SK-N-SH treated with all-trans-retinoic acid at 6 μM for 48 hours (cell line): ENCODE results near the gene GOLGA3.

Source experiments
- ATAC-seq: fragments of 200-7000 bp; cut with Tn5 transposase; 3 replicates; pipeline ENCODE4 v1.9.1; 2020; ENCODE audit warnings: mild to moderate bottlenecking, moderate library complexity
- ARNTL ChIP-seq: fragments of 450-650 bp; formaldehyde crosslinking; IDR thresholded peaks from 2 replicates; pipeline ENCODE4 v1.5.0; 2020; ENCODE audit warnings: low read depth, mild to moderate bottlenecking, moderate library complexity, borderline replicate concordance
- BACH2 ChIP-seq: fragments of 250-450 bp; sonication (Bioruptor Pico); IDR thresholded peaks from 2 replicates; pipeline ENCODE4 v1.9.0; 2021; ENCODE audit warnings: mild to moderate bottlenecking, borderline replicate concordance
- CSDC2 ChIP-seq: fragments of 250-450 bp; sonication (Bioruptor Pico); IDR thresholded peaks from 2 replicates; pipeline ENCODE4 v1.5.0; 2020; ENCODE audit warnings: mild to moderate bottlenecking, moderate library complexity
- ESRRG ChIP-seq: fragments of 250-450 bp; sonication (Bioruptor Pico); IDR thresholded peaks from 2 replicates; pipeline ENCODE4 v1.6.1; 2021; ENCODE audit warnings: mild to moderate bottlenecking
- GLIS3 ChIP-seq: fragments of 250-450 bp; sonication (Bioruptor Pico); IDR thresholded peaks from 2 replicates; pipeline ENCODE4 v1.5.0; 2020; ENCODE audit warnings: mild to moderate bottlenecking, moderate library complexity
- ISL1 ChIP-seq: fragments of 250-450 bp; sonication (Bioruptor Pico); IDR thresholded peaks from 2 replicates; pipeline ENCODE4 v2.1.2; 2022; ENCODE audit warnings: mild to moderate bottlenecking, moderate library complexity
- OSR1 ChIP-seq: fragments of 250-450 bp; sonication (Bioruptor Pico); IDR thresholded peaks from 2 replicates; pipeline ENCODE4 v1.8.0; 2022; ENCODE audit warnings: moderate library complexity, mild to moderate bottlenecking, inconsistent platforms
- PPARA ChIP-seq: fragments of 250-450 bp; sonication (Bioruptor Pico); IDR thresholded peaks from 2 replicates; pipeline ENCODE4 v1.5.0; 2020; ENCODE audit warnings: mild to moderate bottlenecking, borderline replicate concordance
- SNAI2 ChIP-seq: fragments of 250-450 bp; sonication (Bioruptor Pico); IDR thresholded peaks from 2 replicates; pipeline ENCODE4 v1.5.0; 2020; ENCODE audit warnings: mild to moderate bottlenecking, moderate library complexity
- TCF4 ChIP-seq: fragments of 250-450 bp; sonication (Bioruptor Pico); IDR thresholded peaks from 2 replicates; pipeline ENCODE4 v1.8.0; 2021; ENCODE audit warnings: mild to moderate bottlenecking, moderate library complexity, borderline replicate concordance
- TOX ChIP-seq: fragments of 250-450 bp; sonication (Bioruptor Pico); IDR thresholded peaks from 2 replicates; pipeline ENCODE4 v1.8.0; 2021; ENCODE audit warnings: mild to moderate bottlenecking, moderate library complexity, borderline replicate concordance
- ZFP3 ChIP-seq: fragments of 250-450 bp; sonication (Bioruptor Pico); IDR thresholded peaks from 2 replicates; pipeline ENCODE4 v1.5.0; 2020; ENCODE audit warnings: mild to moderate bottlenecking, moderate library complexity
- ZFP30 ChIP-seq: fragments of 450-650 bp; formaldehyde crosslinking; IDR thresholded peaks from 2 replicates; pipeline ENCODE4 v1.5.0; 2022; ENCODE audit warnings: mild to moderate bottlenecking, moderate library complexity
- ZNF565 ChIP-seq: fragments of 450-650 bp; formaldehyde crosslinking; conservative IDR thresholded peaks from 2 replicates; pipeline ENCODE4 v1.5.0; 2020; ENCODE audit warnings: low read depth, mild to moderate bottlenecking, moderate library complexity
- ZNF70 ChIP-seq: fragments of 450-650 bp; formaldehyde crosslinking; IDR thresholded peaks from 2 replicates; pipeline ENCODE4 v1.5.0; 2020; ENCODE audit warnings: mild to moderate bottlenecking, moderate library complexity
- ZNF8 ChIP-seq: fragments of 450-650 bp; formaldehyde crosslinking; IDR thresholded peaks from 2 replicates; pipeline ENCODE4 v1.5.0; 2020; ENCODE audit warnings: mild to moderate bottlenecking, moderate library complexity
- TF ChIP-seq, protein P1 (sequence below): fragments of 250-450 bp; sonication (Bioruptor Pico); IDR thresholded peaks from 2 replicates; pipeline ENCODE4 v1.8.0; 2020; ENCODE audit warnings: mild to moderate bottlenecking, moderate library complexity, borderline replicate concordance
- TF ChIP-seq, protein P2 (sequence below): fragments of 250-450 bp; sonication (Bioruptor Pico); IDR thresholded peaks from 2 replicates; pipeline ENCODE4 v1.5.1; 2020; ENCODE audit warnings: low read depth, mild to moderate bottlenecking, moderate library complexity
- TF ChIP-seq, protein P3 (sequence below): fragments of 250-450 bp; sonication (Bioruptor Pico); IDR thresholded peaks from 2 replicates; pipeline ENCODE4 v1.8.0; 2021; ENCODE audit warnings: low read depth, mild to moderate bottlenecking, moderate library complexity, borderline replicate concordance
- TF ChIP-seq, protein P4 (sequence below): fragments of 250-450 bp; sonication (Bioruptor Pico); IDR thresholded peaks from 2 replicates; pipeline ENCODE4 v1.5.0; 2020; ENCODE audit warnings: mild to moderate bottlenecking, moderate library complexity
- TF ChIP-seq, protein P5 (sequence below): fragments of 250-450 bp; sonication (Bioruptor Pico); IDR thresholded peaks from 2 replicates; pipeline ENCODE4 v1.5.1; 2021; ENCODE audit warnings: mild to moderate bottlenecking, moderate library complexity

GOLGA3 gene

DNA sequence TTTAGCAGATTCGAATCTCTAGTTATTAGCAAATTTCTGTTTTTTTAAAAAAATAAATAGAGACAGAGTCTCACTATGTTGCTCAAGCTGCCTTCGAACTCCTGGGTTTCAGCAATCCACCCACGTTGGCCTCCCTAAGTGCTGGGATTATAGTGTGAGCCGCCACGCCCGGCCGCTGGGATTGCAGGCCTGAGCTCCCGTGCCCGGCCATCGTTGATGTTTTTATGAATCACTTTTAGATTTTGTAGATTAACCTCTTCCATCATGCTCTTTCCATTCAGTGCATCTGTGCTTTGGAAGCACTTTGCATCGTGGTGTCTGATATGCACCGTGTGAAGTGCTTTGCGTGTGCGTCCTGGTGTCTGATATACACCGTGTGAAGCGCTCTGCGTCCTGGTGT, 97.1 kb downstream of the GOLGA3 start:
- TF ChIP-seq GLIS3 (CRISPR knock-in tag) = no peak
- no peak for TF ChIP-seq TOX (CRISPR knock-in tag)
- TF ChIP-seq CSDC2 = no peak
- TF ChIP-seq ESRRG (CRISPR knock-in tag) = no peak
- no peak for TF ChIP-seq ZFP30
- no peak for TF ChIP-seq ZFP3
- TF ChIP-seq, protein P1, sequence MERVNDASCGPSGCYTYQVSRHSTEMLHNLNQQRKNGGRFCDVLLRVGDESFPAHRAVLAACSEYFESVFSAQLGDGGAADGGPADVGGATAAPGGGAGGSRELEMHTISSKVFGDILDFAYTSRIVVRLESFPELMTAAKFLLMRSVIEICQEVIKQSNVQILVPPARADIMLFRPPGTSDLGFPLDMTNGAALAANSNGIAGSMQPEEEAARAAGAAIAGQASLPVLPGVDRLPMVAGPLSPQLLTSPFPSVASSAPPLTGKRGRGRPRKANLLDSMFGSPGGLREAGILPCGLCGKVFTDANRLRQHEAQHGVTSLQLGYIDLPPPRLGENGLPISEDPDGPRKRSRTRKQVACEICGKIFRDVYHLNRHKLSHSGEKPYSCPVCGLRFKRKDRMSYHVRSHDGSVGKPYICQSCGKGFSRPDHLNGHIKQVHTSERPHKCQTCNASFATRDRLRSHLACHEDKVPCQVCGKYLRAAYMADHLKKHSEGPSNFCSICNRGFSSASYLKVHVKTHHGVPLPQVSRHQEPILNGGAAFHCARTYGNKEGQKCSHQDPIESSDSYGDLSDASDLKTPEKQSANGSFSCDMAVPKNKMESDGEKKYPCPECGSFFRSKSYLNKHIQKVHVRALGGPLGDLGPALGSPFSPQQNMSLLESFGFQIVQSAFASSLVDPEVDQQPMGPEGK (CRISPR knock-in tag) = no peak
- TF ChIP-seq, protein P2, sequence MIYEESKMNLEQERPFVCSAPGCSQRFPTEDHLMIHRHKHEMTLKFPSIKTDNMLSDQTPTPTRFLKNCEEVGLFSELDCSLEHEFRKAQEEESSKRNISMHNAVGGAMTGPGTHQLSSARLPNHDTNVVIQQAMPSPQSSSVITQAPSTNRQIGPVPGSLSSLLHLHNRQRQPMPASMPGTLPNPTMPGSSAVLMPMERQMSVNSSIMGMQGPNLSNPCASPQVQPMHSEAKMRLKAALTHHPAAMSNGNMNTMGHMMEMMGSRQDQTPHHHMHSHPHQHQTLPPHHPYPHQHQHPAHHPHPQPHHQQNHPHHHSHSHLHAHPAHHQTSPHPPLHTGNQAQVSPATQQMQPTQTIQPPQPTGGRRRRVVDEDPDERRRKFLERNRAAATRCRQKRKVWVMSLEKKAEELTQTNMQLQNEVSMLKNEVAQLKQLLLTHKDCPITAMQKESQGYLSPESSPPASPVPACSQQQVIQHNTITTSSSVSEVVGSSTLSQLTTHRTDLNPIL = no peak
- TF ChIP-seq ISL1 (CRISPR knock-in tag) = no peak
- TF ChIP-seq BACH2 = no peak
- no peak for TF ChIP-seq TCF4 (CRISPR knock-in tag)
- no peak for TF ChIP-seq PPARA (CRISPR knock-in tag)
- TF ChIP-seq ZNF8 (CRISPR knock-in tag) = no peak
- ATAC-seq = no peak

DNA sequence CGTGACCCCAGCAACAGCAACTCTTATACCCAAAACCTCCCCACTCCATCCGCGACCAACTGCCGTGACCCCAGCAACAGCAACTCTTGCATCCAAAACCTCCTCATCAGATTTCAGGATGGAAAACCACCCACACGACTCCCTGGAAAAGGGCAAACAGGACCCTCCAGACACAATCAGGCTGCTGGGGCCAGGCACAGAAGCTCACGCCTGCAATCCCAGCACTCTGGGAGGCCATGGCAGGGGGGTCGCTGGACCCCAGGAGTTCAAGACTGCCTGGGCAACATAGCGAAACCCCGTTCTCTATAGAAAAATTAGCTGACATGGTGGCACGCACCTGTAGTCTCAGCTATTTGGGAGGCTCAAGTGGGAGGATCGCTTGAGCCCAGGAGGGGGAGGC, 98.3 kb downstream of the GOLGA3 start:
- TF ChIP-seq, protein P3, sequence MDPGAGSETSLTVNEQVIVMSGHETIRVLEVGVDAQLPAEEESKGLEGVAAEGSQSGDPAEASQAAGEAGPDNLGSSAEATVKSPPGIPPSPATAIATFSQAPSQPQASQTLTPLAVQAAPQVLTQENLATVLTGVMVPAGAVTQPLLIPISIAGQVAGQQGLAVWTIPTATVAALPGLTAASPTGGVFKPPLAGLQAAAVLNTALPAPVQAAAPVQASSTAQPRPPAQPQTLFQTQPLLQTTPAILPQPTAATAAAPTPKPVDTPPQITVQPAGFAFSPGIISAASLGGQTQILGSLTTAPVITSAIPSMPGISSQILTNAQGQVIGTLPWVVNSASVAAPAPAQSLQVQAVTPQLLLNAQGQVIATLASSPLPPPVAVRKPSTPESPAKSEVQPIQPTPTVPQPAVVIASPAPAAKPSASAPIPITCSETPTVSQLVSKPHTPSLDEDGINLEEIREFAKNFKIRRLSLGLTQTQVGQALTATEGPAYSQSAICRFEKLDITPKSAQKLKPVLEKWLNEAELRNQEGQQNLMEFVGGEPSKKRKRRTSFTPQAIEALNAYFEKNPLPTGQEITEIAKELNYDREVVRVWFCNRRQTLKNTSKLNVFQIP = no peak
- TF ChIP-seq ARNTL (CRISPR knock-in tag) (no peak), TCF4 (CRISPR knock-in tag) (no peak), ISL1 (CRISPR knock-in tag) (no peak), ESRRG (CRISPR knock-in tag) (no peak), BACH2 (no peak), CSDC2 (no peak), GLIS3 (CRISPR knock-in tag) (no peak), OSR1 (CRISPR knock-in tag) (no peak), ZNF70 (CRISPR knock-in tag) (no peak), ZNF8 (CRISPR knock-in tag) (no peak)
- TF ChIP-seq, protein P2 = no peak
- TF ChIP-seq, protein P4, sequence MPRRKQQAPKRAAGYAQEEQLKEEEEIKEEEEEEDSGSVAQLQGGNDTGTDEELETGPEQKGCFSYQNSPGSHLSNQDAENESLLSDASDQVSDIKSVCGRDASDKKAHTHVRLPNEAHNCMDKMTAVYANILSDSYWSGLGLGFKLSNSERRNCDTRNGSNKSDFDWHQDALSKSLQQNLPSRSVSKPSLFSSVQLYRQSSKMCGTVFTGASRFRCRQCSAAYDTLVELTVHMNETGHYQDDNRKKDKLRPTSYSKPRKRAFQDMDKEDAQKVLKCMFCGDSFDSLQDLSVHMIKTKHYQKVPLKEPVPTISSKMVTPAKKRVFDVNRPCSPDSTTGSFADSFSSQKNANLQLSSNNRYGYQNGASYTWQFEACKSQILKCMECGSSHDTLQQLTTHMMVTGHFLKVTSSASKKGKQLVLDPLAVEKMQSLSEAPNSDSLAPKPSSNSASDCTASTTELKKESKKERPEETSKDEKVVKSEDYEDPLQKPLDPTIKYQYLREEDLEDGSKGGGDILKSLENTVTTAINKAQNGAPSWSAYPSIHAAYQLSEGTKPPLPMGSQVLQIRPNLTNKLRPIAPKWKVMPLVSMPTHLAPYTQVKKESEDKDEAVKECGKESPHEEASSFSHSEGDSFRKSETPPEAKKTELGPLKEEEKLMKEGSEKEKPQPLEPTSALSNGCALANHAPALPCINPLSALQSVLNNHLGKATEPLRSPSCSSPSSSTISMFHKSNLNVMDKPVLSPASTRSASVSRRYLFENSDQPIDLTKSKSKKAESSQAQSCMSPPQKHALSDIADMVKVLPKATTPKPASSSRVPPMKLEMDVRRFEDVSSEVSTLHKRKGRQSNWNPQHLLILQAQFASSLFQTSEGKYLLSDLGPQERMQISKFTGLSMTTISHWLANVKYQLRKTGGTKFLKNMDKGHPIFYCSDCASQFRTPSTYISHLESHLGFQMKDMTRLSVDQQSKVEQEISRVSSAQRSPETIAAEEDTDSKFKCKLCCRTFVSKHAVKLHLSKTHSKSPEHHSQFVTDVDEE (CRISPR knock-in tag) = no peak
- TF ChIP-seq, protein P5, sequence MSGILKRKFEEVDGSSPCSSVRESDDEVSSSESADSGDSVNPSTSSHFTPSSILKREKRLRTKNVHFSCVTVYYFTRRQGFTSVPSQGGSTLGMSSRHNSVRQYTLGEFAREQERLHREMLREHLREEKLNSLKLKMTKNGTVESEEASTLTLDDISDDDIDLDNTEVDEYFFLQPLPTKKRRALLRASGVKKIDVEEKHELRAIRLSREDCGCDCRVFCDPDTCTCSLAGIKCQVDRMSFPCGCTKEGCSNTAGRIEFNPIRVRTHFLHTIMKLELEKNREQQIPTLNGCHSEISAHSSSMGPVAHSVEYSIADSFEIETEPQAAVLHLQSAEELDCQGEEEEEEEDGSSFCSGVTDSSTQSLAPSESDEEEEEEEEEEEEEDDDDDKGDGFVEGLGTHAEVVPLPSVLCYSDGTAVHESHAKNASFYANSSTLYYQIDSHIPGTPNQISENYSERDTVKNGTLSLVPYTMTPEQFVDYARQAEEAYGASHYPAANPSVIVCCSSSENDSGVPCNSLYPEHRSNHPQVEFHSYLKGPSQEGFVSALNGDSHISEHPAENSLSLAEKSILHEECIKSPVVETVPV (CRISPR knock-in tag) = no peak
- ATAC-seq = no peak; the same call in 2 of the 3 replicates

DNA sequence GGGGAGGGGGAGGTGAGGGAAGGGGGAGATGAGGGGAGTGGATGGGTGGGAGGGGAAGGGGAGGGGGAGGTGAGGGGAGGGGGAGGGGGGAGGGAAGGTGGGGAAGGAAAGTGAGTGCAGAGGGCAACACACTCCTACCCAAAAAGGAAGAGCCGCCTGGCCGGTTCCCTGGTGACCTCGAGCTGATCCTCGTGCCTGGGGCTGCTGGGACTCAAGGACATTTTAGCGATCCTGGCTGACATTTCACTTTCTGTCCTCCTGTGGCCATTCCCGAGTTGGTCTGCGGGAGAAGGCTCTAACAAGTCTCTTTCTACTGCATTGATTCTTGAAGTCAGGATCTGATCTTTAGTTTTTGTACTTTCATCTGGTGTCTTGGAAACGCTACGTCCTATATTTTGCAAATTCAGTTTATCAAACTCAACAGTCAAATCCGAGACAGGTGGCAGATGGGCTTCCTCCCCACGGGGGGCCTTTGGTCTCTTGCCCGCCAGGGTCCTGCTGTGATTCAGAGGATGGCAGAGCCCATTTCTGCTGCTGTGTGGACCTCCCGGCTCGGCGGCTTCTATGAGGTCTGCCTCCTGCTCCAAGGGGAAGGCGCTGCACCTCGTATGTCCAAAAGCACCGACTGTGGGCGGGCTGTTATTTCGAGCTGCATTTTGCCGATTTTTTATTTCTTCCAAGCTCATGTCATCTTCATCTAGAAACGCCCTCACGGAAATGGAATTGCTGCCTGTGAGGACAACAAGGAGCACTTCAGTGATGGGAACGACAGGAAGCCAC, 98.9 kb downstream of the GOLGA3 start:
- ATAC-seq = peak; percentile 40
- TF ChIP-seq ZNF70 (CRISPR knock-in tag) (no peak), OSR1 (CRISPR knock-in tag) (no peak), TOX (CRISPR knock-in tag) (no peak), ZFP30 (no peak), ISL1 (CRISPR knock-in tag) (no peak), ZNF565 (CRISPR knock-in tag) (no peak), SNAI2 (CRISPR knock-in tag) (no peak)
- TF ChIP-seq, protein P1 (CRISPR knock-in tag) = no peak
- TF ChIP-seq, protein P5 (CRISPR knock-in tag) = no peak
- TF ChIP-seq, protein P2 = no peak
